Aorta (tissue), 5 donors: ENCODE measurements around the gene MTOR. TPM values are rescaled to one million over a fixed set of nuclear protein-coding genes. Genes with fewer than 3 reads are reported as not detected.

Experiments used
- ATAC-seq: fragments of 200-7000 bp; cut with Tn5 transposase; one replicate; pipeline ENCODE4 v1.9.1; 2022; ENCODE audit warnings: moderate library complexity; ENCODE audit not compliant: low FRiP score
- DNase-seq, 2 donors: peaks; one replicate each; pipeline ENCODE4 v3.0.0-alpha.2; 2020
- H3K27ac ChIP-seq, 2 donors: one replicate each; pipeline ENCODE4 v1.5.1; 2013; ENCODE audit warnings: low read length in 2 of 2, mild to moderate bottlenecking in 2 of 2, moderate library complexity in 2 of 2, control low read depth in 1 of 2, inconsistent platforms in 1 of 2, low read depth in 1 of 2
- H3K27me3 ChIP-seq, 2 donors: one replicate each; pipeline ENCODE4 v1.6.1; 2013; ENCODE audit warnings: control low read depth in 1 of 2, low read length in 1 of 2, mild to moderate bottlenecking in 1 of 2, moderate library complexity in 1 of 2; ENCODE audit not compliant: insufficient read depth in 2 of 2, control insufficient read depth in 1 of 2
- H3K36me3 ChIP-seq, 2 donors: one replicate each; pipeline ENCODE4 v1.6.1; 2013; ENCODE audit warnings: control low read depth in 1 of 2, low read length in 1 of 2, mild to moderate bottlenecking in 1 of 2; ENCODE audit not compliant: insufficient read depth in 2 of 2, control insufficient read depth in 1 of 2
- H3K4me1 ChIP-seq, 2 donors: one replicate each; pipeline ENCODE4 v1.6.1; 2013; ENCODE audit warnings: low read length in 2 of 2, control low read depth in 1 of 2, mild to moderate bottlenecking in 1 of 2, moderate library complexity in 1 of 2; ENCODE audit not compliant: insufficient read depth in 2 of 2, control insufficient read depth in 1 of 2
- H3K4me3 ChIP-seq, 2 donors: one replicate each; pipeline ENCODE4 v1.5.1; 2013; ENCODE audit warnings: low read length in 2 of 2, control low read depth in 1 of 2, mild to moderate bottlenecking in 1 of 2
- H3K9me3 ChIP-seq: one replicate; pipeline ENCODE4 v1.6.1; 2013; ENCODE audit warnings: mild to moderate bottlenecking, low read length; ENCODE audit not compliant: control insufficient read depth
- WGBS, 2 donors: extraction: QIAGEN DNeasy Blood & Tissue Kit; methylation state at CpG; one replicate each; pipeline ENCODE4 v1.1.7; 2013; 5-methylcytosine and 5-hydroxymethylcytosine counted together
- intact Hi-C, 2 donors: fragments of 100-400 bp; cut with DNase I; formaldehyde crosslinking; loops; one replicate each; pipeline versions ENCODE4 v1.14.2 to v1.15.0; 2022
- polyA plus RNA-seq, 2 donors: library from polyadenylated mRNA; stranded (reverse); fragments of 200-250 nt; gene quantifications; one replicate each; pipeline ENCODE4 v1.2.3, GENCODE V29; 2013
- total RNA-seq, 2 donors: library from RNA; stranded (reverse); fragmentation: NEBNext Ultra II Directional; extraction: Animal tissue kit (Norgen Biotek cat#: 25700); gene quantifications; one replicate each; pipeline ENCODE4 v1.2.1, GENCODE V29; 2021
- donor health status: healthy with polysubstance abuse.
- donor health status: Bipolar disorder and iron deficiency.
- donor health status: DM: no; HTN: no; CAD: no.
- donor health status: DM: no; HTN: no; CAD: no.
- donor health status: DM: yes; HTN: yes; CAD: no.

The MTOR gene
- total and polyA plus RNA-seq, 4 donors, result 7.5 to 31.8 (median 22.9) TPM

DNA sequence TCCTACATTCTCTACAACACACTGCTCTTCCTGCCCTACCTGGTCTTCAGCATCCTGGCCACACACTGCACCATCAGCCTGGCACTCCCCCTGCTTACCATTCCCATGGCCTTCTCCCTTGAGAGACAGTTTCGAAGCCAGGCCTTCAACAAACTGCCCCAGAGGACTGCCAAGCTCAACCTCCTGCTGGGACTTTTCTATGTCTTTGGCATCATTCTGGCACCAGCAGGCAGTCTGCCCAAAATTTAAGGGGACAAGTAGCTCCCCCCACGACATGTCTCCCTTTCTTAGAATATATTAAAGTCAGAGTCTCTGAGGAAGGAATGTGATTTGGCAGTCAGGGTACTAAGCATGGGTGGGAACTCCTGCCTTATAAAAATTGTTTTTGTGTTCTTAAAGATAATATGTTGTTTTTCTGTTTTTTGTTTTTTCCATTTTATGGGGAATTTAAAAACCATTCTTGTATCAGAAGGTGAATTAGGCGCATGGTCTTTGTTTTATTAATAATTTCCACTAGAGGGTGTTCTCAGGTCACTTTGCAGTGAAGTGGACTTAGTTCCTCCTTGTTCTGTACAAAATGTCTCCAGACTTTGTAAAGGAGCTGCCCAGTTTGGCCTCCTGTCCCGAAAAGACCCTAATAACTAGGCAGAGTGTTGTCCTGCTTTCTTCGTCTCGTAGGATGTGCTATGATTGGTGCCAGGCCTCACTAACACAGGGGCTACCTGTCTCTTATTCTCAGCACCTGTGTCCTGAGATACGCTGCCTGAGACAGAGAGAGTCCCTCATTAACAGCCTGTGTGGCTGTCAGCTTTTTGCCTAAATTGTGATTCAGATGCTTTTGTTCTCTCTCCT is 23.8 kb upstream of the MTOR start:
- no peak for DNase-seq
- H3K27ac ChIP-seq, result no peak overlapping the region
- H3K9me3 ChIP-seq, result no peaks in the 10 kb centered on the region
- no peak for ATAC-seq
- WGBS, 2 donors, result 68 to 71% methylated on average over 7 of the region's 7 CpGs
- no peaks in the 10 kb centered on the region for H3K4me1 ChIP-seq
- H3K4me3 ChIP-seq, result no peak overlapping the region
- intact Hi-C loops, result no loop called here
- H3K36me3 ChIP-seq, result peaks cover 2 to 8% of the 10 kb centered on the region in 2 donors
- H3K27me3 ChIP-seq, result no peaks in the 10 kb centered on the region

DNA sequence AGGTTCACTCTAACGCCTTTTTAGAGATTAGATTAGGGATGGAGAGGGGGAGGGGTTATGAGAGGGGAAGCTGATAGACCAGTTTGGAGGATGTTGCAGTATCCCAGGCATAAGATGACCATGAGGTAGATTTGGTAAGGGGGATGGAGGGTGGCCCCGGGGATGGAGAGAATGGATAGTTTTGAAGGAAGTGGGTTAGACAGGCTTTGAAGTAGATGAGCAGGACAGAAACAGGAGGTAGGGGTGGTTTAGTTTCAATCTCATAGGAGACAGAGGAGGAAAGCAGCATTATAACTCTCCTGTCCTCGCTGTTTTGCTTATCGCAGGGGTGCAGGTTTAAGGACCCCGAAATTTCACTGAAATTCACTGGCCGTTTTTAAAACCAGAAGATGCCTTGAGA is 22.4 kb upstream of the MTOR start:
- Histone ChIP-seq H3K4me1 (no peaks in the 10 kb centered on the region), H3K4me3 (no peak overlapping the region), H3K27ac (no peak overlapping the region), H3K36me3 (peaks cover 0 to 8% of the 10 kb centered on the region in 2 donors), H3K27me3 (no peaks in the 10 kb centered on the region), H3K9me3 (no peaks in the 10 kb centered on the region)
- DNase-seq, result no peak
- WGBS, 2 donors, result 88 to 90% methylated on average over 6 of the region's 6 CpGs
- intact Hi-C loops, result no loop called here
- no peak for ATAC-seq

DNA sequence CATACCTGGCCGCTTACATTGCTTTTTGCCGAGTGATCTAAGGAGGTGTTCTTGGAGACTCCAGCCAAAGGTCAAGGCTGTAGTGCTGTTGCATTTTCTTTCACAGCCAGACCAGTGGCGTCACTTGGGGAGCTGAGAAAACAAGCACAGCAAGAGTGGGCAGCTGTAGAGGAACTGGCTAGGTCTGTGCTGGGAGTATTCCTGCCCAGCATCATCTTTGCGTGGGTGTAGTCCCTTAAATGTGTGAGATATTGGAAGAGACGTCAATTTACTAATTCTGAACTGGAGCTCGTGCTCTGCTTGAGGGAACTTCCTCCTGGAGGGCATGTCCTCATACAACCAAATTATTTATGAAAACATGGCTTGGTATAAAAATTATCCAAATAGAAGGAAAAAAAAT is 20.8 kb upstream of the MTOR start:
- no peaks in the 10 kb centered on the region for H3K27me3 ChIP-seq
- H3K36me3 ChIP-seq, result peaks cover 0 to 8% of the 10 kb centered on the region in 2 donors
- no peak for ATAC-seq
- DNase-seq, result no peak
- 97% methylated on average over 6 of the region's 6 CpGs for WGBS, 2 donors
- H3K9me3 ChIP-seq, result no peaks in the 10 kb centered on the region
- H3K27ac ChIP-seq, result no peak overlapping the region
- no peak overlapping the region for H3K4me3 ChIP-seq
- no peaks in the 10 kb centered on the region for H3K4me1 ChIP-seq
- intact Hi-C loops, result no loop called here

DNA sequence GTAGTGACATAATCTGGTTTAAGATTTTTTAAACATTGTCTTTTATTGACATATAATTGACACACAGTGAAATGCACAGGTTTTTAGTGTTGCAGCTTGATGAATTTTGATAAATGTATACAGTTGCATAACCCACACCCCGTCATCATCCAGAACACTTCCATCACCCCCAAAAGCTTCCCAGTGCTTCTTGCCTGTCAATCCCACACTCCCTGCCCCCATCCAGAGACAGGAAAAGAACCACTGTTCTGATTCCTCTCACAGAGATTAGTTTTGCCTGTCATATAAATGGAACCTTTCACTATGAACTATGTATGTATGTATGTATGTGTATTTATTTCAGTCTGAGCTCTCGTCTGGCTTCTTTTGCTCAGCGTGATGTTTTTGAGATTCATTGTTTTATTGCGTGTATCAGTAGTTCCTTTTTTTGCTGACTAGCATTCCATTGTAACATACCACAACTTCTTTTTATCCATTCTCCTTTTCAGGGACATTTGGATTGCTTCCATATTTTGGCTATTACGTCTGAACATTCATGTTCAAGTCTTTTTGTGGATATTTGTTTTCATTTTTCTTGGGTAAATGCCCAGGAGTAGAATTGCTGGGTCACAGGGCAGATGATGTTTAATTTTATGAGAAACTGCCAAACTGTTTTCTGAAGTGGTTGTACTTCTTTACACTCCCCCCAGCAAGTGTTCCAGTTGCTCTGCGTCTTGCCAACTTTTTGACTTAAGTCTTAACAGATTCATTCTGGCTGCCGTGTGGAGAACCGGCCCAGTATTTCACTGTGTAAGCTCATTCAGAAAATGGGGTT is 19.4 kb upstream of the MTOR start:
- H3K4me3 ChIP-seq, result no peak overlapping the region
- intact Hi-C loops, result no loop called here
- ATAC-seq (peak; percentile 76), DNase-seq (peak in 1 of 2 donors; percentile 58)
- no peaks in the 10 kb centered on the region for H3K4me1 ChIP-seq
- no peak overlapping the region for H3K27ac ChIP-seq
- WGBS, 2 donors, result 12 to 16% methylated on average over 8 of the region's 8 CpGs
- H3K27me3 ChIP-seq, result no peaks in the 10 kb centered on the region
- H3K36me3 ChIP-seq, result peaks cover 0 to 6% of the 10 kb centered on the region in 2 donors
- H3K9me3 ChIP-seq, result no peaks in the 10 kb centered on the region

DNA sequence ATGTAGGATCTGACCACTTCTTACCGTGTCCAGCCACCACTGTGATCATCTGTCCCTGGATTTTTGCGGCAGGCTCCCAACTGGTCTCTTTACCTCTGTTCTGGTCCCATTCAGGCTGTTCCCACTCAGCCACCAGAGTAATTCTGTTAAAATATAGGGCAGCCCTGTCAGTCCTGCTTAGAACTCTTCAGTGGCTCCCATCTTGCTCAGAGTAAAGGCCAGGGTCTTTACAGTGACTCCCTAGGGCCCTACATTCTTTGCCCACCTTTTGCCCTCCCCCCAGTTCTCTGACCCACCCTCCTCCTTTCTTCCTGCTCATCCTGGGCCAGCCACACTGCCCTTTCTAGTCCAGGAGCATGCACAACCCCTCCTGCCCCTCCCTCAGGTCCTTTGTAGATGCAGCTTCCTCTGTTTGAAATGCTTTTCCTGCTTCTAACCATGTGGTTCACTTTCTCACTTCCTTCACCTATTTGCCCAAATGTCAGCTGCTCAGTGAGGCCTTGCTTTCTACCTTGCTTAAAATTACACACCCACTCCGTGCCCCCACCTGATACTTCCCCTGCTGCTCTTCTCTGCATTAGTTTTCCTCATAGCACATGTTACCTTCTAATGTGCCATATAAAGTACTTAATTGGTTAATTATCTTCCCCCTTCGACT is 18.5 kb upstream of the MTOR start:
- Histone ChIP-seq H3K4me3 (no peak overlapping the region), H3K36me3 (peaks cover 0 to 4% of the 10 kb centered on the region in 2 donors), H3K9me3 (no peaks in the 10 kb centered on the region), H3K27me3 (no peaks in the 10 kb centered on the region), H3K27ac (no peak overlapping the region), H3K4me1 (no peaks in the 10 kb centered on the region)
- ATAC-seq (no peak), DNase-seq (no peak)
- WGBS, 2 donors, result 90 to 93% methylated on average over 4 of the region's 4 CpGs
- intact Hi-C loops, result no loop called here

DNA sequence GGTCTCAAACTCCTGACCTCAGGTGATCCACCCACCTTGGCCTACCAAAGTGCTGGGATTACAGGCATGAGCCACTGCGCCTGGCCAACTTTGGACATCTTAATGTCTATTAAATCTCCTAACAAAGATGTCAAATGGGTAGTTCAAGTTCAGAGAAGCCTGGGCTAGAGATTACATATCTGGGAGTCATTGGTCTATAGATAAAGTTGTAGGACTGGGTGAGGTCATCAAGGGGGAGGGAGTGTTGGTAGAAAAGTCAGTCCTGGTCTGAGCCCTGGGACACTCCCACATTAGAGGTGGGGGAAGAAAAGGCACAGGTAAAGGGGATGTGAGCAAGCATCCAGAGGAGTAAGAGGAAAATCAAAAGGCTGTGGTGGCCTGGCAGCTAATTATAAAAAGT is 17.3 kb upstream of the MTOR start:
- H3K4me3 ChIP-seq, result no peak overlapping the region
- no peak for DNase-seq
- no peak overlapping the region for H3K27ac ChIP-seq
- H3K4me1 ChIP-seq, result no peaks in the 10 kb centered on the region
- H3K36me3 ChIP-seq, result no peaks in the 10 kb centered on the region
- H3K27me3 ChIP-seq, result no peaks in the 10 kb centered on the region
- intact Hi-C loops, result no loop called here
- 97 to 100% methylated on average over 1 of the region's 1 CpG for WGBS, 2 donors
- no peak for ATAC-seq
- H3K9me3 ChIP-seq, result no peaks in the 10 kb centered on the region

DNA sequence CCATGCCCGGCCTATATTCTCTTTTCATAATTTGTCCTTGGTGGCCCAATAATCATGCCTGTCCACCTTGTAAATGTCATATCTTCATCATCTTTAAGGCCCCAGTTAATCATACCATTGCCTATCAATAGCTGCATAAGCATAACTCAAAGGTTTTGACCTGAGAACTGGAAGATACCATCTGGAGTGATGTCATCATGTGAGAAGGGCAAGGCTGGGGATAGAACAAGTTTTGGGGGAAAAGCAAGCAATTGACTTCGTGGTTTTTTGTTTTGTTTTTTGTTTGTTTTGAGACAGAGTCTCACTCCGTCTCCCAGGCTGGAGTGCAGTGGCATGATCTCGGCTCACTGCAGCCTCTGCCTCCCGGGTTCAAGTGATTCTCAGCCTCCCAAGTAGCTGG is 16.8 kb upstream of the MTOR start:
- no peak for ATAC-seq
- WGBS, 2 donors, result 89 to 91% methylated on average over 5 of the region's 5 CpGs

DNA sequence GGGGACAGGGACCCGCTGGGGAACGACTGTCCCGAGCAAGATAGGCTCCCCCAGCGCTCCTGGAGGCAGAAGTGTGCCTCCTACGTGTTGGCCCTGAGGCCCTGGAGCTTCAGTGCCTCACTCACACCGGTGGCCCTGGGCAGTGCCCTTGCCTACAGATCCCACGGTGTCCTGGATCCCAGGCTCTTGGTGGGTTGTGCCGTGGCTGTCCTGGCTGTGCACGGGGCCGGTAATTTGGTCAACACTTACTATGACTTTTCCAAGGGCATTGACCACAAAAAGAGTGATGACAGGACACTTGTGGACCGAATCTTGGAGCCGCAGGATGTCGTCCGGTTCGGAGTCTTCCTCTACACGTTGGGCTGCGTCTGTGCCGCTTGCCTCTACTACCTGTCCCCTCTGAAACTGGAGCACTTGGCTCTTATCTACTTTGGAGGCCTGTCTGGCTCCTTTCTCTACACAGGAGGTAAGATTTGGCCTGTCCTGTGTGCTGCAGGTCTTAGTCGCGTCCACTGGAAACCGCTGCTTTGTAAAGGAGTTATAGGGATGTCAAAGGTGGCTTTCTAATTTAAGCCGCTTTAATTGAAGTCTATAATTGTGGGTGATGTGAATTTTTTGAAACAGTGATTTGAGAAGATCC is 11.4 kb upstream of the MTOR start:
- Histone ChIP-seq H3K27ac (peak overlapping the region in 1 of 2 donors; percentile 61), H3K4me3 (peak overlapping the region; percentile 42 to 82), H3K36me3 (no peaks in the 10 kb centered on the region), H3K9me3 (no peaks in the 10 kb centered on the region), H3K27me3 (no peaks in the 10 kb centered on the region), H3K4me1 (no peaks in the 10 kb centered on the region)
- intact Hi-C loops, result no loop called here
- 6 to 8% methylated on average over 22 of the region's 22 CpGs for WGBS, 2 donors
- ATAC-seq, result peak; percentile 51
- no peak for DNase-seq

More for the DNA sequence above, 16.8 kb upstream of the MTOR start:
- H3K27me3 ChIP-seq, result no peaks in the 10 kb centered on the region
- no peak for DNase-seq
- H3K27ac ChIP-seq, result no peak overlapping the region
- no peaks in the 10 kb centered on the region for H3K4me1 ChIP-seq
- H3K4me3 ChIP-seq, result no peak overlapping the region
- no peaks in the 10 kb centered on the region for H3K9me3 ChIP-seq
- intact Hi-C loops, result no loop called here
- no peaks in the 10 kb centered on the region for H3K36me3 ChIP-seq
